Neural cell (in vitro differentiated cells): Measurements from ENCODE around the gene UTP15. TPM values are rescaled to one million over a fixed set of nuclear protein-coding genes. Genes with fewer than 3 reads are reported as not detected.

Experiments used
- H2AFZ ChIP-seq: fragments of 200-600, 300-800 bp; sonication (generic), shearing (Covaris generic); 2 replicates; pipeline ENCODE4 v1.6.0; 2014; ENCODE audit warnings: low read depth, mild to moderate bottlenecking, antibody characterized with exemption, low read length, moderate library complexity
- H3F3A ChIP-seq: fragments of 200-600 bp; shearing (Covaris generic); 2 replicates; pipeline ENCODE4 v1.6.1; 2016; ENCODE audit warnings: mild to moderate bottlenecking, moderate library complexity, mixed read lengths, antibody characterized with exemption, low read length; ENCODE audit not compliant: insufficient read depth, poor library complexity, severe bottlenecking
- H3K27ac ChIP-seq: fragments of 200-600, 300-800 bp; sonication (generic), shearing (Covaris generic); 2 replicates; pipeline ENCODE4 v1.5.1; 2014; ENCODE audit warnings: mild to moderate bottlenecking, low read length, moderate library complexity
- H3K27me3 ChIP-seq: fragments of 300-800, 200-600 bp; sonication (generic), shearing (Covaris generic); 2 replicates; pipeline ENCODE4 v1.6.0; 2014; ENCODE audit warnings: mild to moderate bottlenecking, low read depth, low read length, moderate library complexity; ENCODE audit not compliant: insufficient read depth
- H3K36me3 ChIP-seq: fragments of 300-800, 200-600 bp; sonication (generic), shearing (Covaris generic); 2 replicates; pipeline ENCODE4 v1.5.1; 2014; ENCODE audit warnings: mild to moderate bottlenecking, antibody characterized with exemption, low read length, moderate library complexity; ENCODE audit not compliant: insufficient read depth
- H3K4me2 ChIP-seq: fragments of 300-800, 200-600 bp; sonication (generic), shearing (Covaris generic); 2 replicates; pipeline ENCODE4 v1.6.0; 2014; ENCODE audit warnings: mild to moderate bottlenecking, low read length
- H3K4me3 ChIP-seq: fragments of 300-800, 200-600 bp; sonication (generic), shearing (Covaris generic); 2 replicates; pipeline ENCODE4 v1.5.1; 2014; ENCODE audit warnings: mild to moderate bottlenecking, low read length, moderate library complexity
- H3K79me2 ChIP-seq: fragments of 200-600 bp; shearing (Covaris generic); replicated peaks from 2 replicates; pipeline ENCODE4 v1.6.0; 2014; ENCODE audit warnings: mild to moderate bottlenecking, low read length, moderate library complexity; ENCODE audit not compliant: insufficient read depth
- H3K9ac ChIP-seq: fragments of 300-800, 200-600 bp; sonication (generic), shearing (Covaris generic); 2 replicates; pipeline ENCODE4 v1.6.1; 2016; ENCODE audit warnings: mild to moderate bottlenecking, low read length, mixed read lengths
- H3K9me2 ChIP-seq: fragments of 200-600 bp; shearing (Covaris generic); 2 replicates; pipeline ENCODE4 v1.6.1; 2016; ENCODE audit warnings: mild to moderate bottlenecking, low read length, mixed read lengths; ENCODE audit not compliant: insufficient read depth
- H3K9me3 ChIP-seq: fragments of 200-600, 300-800 bp; sonication (generic), shearing (Covaris generic); 2 replicates; pipeline ENCODE4 v1.6.1; 2016; ENCODE audit warnings: mild to moderate bottlenecking, mixed run types, low read length, moderate library complexity, mixed read lengths
- H4K20me1 ChIP-seq: fragments of 200-600 bp; shearing (Covaris generic); 2 replicates; pipeline ENCODE4 v1.6.1; 2016; ENCODE audit warnings: mild to moderate bottlenecking, mixed run types; ENCODE audit not compliant: insufficient read depth
- EP300 ChIP-seq: fragments of 450-650 bp; conservative IDR thresholded peaks from 2 replicates; pipeline ENCODE4 v1.6.1; 2014; ENCODE audit warnings: antibody characterized with exemption, mild to moderate bottlenecking, moderate library complexity; ENCODE audit not compliant: poor library complexity, severe bottlenecking
- EZH2 ChIP-seq: fragments of 200-600, 300-800 bp; shearing (Covaris generic), sonication (generic); IDR thresholded peaks from 2 replicates; pipeline ENCODE4 v1.6.1; 2014; ENCODE audit warnings: antibody characterized with exemption, low read length, borderline replicate concordance, mild to moderate bottlenecking; ENCODE audit not compliant: insufficient read depth, poor library complexity, severe bottlenecking
- MXI1 ChIP-seq: fragments of 450-650 bp; conservative IDR thresholded peaks from 2 replicates; pipeline ENCODE4 v1.6.1; 2014; ENCODE audit warnings: antibody characterized with exemption, mild to moderate bottlenecking; ENCODE audit not compliant: poor library complexity, severe bottlenecking
- POLR2AphosphoS5 ChIP-seq: IDR thresholded peaks from 2 replicates; pipeline ENCODE4 v1.6.1; 2012
- RAD21 ChIP-seq: fragments of 450-650 bp; conservative IDR thresholded peaks from 2 replicates; pipeline ENCODE4 v1.6.1; 2014; ENCODE audit warnings: antibody characterized with exemption, mild to moderate bottlenecking, moderate library complexity
- SMC3 ChIP-seq: fragments of 450-650 bp; conservative IDR thresholded peaks from 2 replicates; pipeline ENCODE4 v1.6.1; 2014; ENCODE audit warnings: antibody characterized with exemption, mild to moderate bottlenecking, moderate library complexity; ENCODE audit not compliant: poor library complexity
- TAF1 ChIP-seq: IDR thresholded peaks from 2 replicates; pipeline ENCODE4 v1.6.1; 2012; ENCODE audit warnings: low read depth
- polyA plus RNA-seq: library from polyadenylated mRNA; depleted of rRNA; stranded (reverse); fragments of >200 nt; gene quantifications from 2 replicates; pipeline ENCODE4 v1.2.3, GENCODE V29; 2014
- TF ChIP-seq, protein P1 (sequence below): IDR thresholded peaks from 2 replicates; pipeline ENCODE4 v1.6.1; 2012; ENCODE audit warnings: borderline replicate concordance
- TF ChIP-seq, protein P2 (sequence below): fragments of 450-650 bp; IDR thresholded peaks from 2 replicates; pipeline ENCODE4 v1.5.1; 2014; ENCODE audit warnings: antibody characterized with exemption, mild to moderate bottlenecking, moderate library complexity; ENCODE audit not compliant: poor library complexity, severe bottlenecking

The UTP15 gene
- polyA plus RNA-seq, 1 donor from 2014 or later: 18.1 TPM

DNA sequence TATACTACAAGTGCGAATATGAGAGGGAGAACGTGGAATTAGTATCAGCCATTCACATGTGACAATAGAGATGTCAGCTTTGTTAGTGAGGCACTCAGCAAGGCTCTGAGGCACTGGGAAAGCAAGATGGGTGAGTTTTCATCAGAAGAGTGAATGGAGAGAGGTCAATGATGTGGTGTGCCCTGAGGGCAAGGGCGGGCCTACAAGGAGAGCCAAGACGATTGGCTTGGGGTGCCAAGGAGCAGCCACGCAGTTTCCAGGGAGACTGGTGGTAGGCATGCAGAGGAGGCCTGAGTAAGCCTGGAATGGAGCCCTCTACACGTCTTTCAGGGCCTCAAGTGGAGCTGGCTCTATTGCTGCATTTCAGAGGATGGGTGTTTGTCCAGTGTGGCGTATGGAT is 42.6 kb upstream of the UTP15 start:
- Histone ChIP-seq H3K36me3 (no peaks in the 10 kb centered on the region), H3F3A (no peaks in the 10 kb centered on the region), H3K4me2 (no peak overlapping the region), H3K9me3 (no peaks in the 10 kb centered on the region), H4K20me1 (no peaks in the 10 kb centered on the region), H3K27ac (no peak overlapping the region), H3K9me2 (no peaks in the 10 kb centered on the region), H3K4me3 (no peak overlapping the region), H2AFZ (no peak overlapping the region), H3K79me2 (no peaks in the 10 kb centered on the region), H3K27me3 (no peaks in the 10 kb centered on the region), H3K9ac (no peak overlapping the region)
- no peak for TF ChIP-seq RAD21
- TF ChIP-seq, protein P1, sequence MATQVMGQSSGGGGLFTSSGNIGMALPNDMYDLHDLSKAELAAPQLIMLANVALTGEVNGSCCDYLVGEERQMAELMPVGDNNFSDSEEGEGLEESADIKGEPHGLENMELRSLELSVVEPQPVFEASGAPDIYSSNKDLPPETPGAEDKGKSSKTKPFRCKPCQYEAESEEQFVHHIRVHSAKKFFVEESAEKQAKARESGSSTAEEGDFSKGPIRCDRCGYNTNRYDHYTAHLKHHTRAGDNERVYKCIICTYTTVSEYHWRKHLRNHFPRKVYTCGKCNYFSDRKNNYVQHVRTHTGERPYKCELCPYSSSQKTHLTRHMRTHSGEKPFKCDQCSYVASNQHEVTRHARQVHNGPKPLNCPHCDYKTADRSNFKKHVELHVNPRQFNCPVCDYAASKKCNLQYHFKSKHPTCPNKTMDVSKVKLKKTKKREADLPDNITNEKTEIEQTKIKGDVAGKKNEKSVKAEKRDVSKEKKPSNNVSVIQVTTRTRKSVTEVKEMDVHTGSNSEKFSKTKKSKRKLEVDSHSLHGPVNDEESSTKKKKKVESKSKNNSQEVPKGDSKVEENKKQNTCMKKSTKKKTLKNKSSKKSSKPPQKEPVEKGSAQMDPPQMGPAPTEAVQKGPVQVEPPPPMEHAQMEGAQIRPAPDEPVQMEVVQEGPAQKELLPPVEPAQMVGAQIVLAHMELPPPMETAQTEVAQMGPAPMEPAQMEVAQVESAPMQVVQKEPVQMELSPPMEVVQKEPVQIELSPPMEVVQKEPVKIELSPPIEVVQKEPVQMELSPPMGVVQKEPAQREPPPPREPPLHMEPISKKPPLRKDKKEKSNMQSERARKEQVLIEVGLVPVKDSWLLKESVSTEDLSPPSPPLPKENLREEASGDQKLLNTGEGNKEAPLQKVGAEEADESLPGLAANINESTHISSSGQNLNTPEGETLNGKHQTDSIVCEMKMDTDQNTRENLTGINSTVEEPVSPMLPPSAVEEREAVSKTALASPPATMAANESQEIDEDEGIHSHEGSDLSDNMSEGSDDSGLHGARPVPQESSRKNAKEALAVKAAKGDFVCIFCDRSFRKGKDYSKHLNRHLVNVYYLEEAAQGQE: no peak
- no peak for TF ChIP-seq POLR2AphosphoS5

DNA sequence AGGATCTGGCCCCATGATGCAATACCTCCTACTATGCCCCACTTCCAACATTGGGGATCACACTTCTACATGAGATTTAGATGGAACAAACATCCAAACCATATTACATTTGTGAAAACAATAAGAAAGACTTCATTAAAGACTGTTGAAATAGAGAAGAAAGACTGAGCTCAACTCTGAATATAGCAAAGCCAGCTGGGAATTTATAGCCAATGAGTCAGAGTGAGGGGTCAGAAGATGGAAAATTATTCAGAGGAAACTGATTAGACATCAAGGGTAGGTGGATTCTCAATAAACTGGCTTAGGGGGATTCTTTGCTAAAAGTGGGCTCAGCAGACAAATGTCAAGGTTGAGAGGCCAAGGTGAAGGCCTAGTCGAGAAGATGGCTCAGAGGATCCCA is 41.7 kb upstream of the UTP15 start:
- Histone ChIP-seq H3K79me2 (no peaks in the 10 kb centered on the region), H3K4me2 (no peak overlapping the region)

More for the DNA sequence above, 41.7 kb upstream of the UTP15 start:
- no peaks in the 10 kb centered on the region for H3K9me2 ChIP-seq
- H3K27ac ChIP-seq: no peak overlapping the region
- no peak overlapping the region for H3K9ac ChIP-seq
- no peak overlapping the region for H2AFZ ChIP-seq
- H3K36me3 ChIP-seq: no peaks in the 10 kb centered on the region
- H3K9me3 ChIP-seq: no peaks in the 10 kb centered on the region
- H3F3A ChIP-seq: no peaks in the 10 kb centered on the region
- H4K20me1 ChIP-seq: no peaks in the 10 kb centered on the region
- no peaks in the 10 kb centered on the region for H3K27me3 ChIP-seq
- TF ChIP-seq, protein P1: no peak
- TF ChIP-seq EP300 (no peak), POLR2AphosphoS5 (no peak), SMC3 (no peak), RAD21 (no peak), EZH2 (no peak), TAF1 (no peak), MXI1 (no peak)
- TF ChIP-seq, protein P2, sequence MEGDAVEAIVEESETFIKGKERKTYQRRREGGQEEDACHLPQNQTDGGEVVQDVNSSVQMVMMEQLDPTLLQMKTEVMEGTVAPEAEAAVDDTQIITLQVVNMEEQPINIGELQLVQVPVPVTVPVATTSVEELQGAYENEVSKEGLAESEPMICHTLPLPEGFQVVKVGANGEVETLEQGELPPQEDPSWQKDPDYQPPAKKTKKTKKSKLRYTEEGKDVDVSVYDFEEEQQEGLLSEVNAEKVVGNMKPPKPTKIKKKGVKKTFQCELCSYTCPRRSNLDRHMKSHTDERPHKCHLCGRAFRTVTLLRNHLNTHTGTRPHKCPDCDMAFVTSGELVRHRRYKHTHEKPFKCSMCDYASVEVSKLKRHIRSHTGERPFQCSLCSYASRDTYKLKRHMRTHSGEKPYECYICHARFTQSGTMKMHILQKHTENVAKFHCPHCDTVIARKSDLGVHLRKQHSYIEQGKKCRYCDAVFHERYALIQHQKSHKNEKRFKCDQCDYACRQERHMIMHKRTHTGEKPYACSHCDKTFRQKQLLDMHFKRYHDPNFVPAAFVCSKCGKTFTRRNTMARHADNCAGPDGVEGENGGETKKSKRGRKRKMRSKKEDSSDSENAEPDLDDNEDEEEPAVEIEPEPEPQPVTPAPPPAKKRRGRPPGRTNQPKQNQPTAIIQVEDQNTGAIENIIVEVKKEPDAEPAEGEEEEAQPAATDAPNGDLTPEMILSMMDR: no peak
- H3K4me3 ChIP-seq: no peak overlapping the region
